Hepatocyte (in vitro differentiated cells): ENCODE data around the gene CDHR2. TPM values are rescaled to one million over a fixed set of nuclear protein-coding genes. Genes with fewer than 3 reads are reported as not detected.

Experiments
- DNase-seq: peaks from one replicate; pipeline ENCODE4 v3.0.0-alpha.2; 2016; ENCODE audit warnings: low spot score
- H2AFZ ChIP-seq: fragments of 200-600 bp; sonication (generic); 2 replicates; pipeline ENCODE4 v1.6.0; 2016; ENCODE audit warnings: antibody characterized with exemption, mild to moderate bottlenecking
- H3K27ac ChIP-seq: fragments of 200-600 bp; sonication (generic); 2 replicates; pipeline ENCODE4 v1.5.1; 2016; ENCODE audit warnings: mild to moderate bottlenecking
- H3K27me3 ChIP-seq: fragments of 200-600 bp; sonication (generic); 2 replicates; pipeline ENCODE4 v1.6.1; 2016
- H3K36me3 ChIP-seq: fragments of 200-600 bp; sonication (generic); replicated peaks from 2 replicates; pipeline ENCODE4 v1.5.1; 2016; ENCODE audit warnings: low read depth; ENCODE audit not compliant: insufficient read depth
- H3K4me1 ChIP-seq: fragments of 200-600 bp; sonication (generic); 2 replicates; pipeline ENCODE4 v1.5.1; 2016; ENCODE audit warnings: mild to moderate bottlenecking, moderate library complexity; ENCODE audit not compliant: insufficient read depth
- H3K4me2 ChIP-seq: fragments of 200-600 bp; sonication (generic); 2 replicates; pipeline ENCODE4 v1.6.0; 2016
- H3K4me3 ChIP-seq: fragments of 200-600 bp; sonication (generic); 2 replicates; pipeline ENCODE4 v1.5.1; 2016; ENCODE audit warnings: mild to moderate bottlenecking
- H3K79me2 ChIP-seq: fragments of 200-600 bp; sonication (generic); 2 replicates; pipeline ENCODE4 v1.6.0; 2017; ENCODE audit warnings: mild to moderate bottlenecking
- H3K9me2 ChIP-seq: fragments of 200-600 bp; sonication (generic); replicated peaks from 2 replicates; pipeline ENCODE4 v1.6.0; 2017; ENCODE audit warnings: mild to moderate bottlenecking; ENCODE audit not compliant: insufficient read depth
- H3K9me3 ChIP-seq: fragments of 200-600 bp; sonication (generic); 2 replicates; pipeline ENCODE4 v1.5.1; 2016; ENCODE audit warnings: low read depth, mild to moderate bottlenecking
- H4K20me1 ChIP-seq: fragments of 200-600 bp; sonication (generic); 2 replicates; pipeline ENCODE4 v1.6.0; 2016; ENCODE audit warnings: mild to moderate bottlenecking; ENCODE audit not compliant: insufficient read depth, poor library complexity, severe bottlenecking
- EZH2 ChIP-seq: fragments of 200-600 bp; sonication (generic); IDR thresholded peaks from 2 replicates; pipeline ENCODE4 v1.6.1; 2016; ENCODE audit warnings: antibody characterized with exemption, mild to moderate bottlenecking, borderline replicate concordance
- EZH2phosphoT487 ChIP-seq: fragments of 200-600 bp; sonication (generic); IDR thresholded peaks from one replicate; pipeline ENCODE4 v1.6.1; 2018; ENCODE audit warnings: antibody characterized with exemption, mild to moderate bottlenecking, low read depth, moderate library complexity; ENCODE audit not compliant: unreplicated experiment, severe bottlenecking
- WGBS: methylation state at CpG from one replicate; pipeline ENCODE4 v1.1.6; 2016; ENCODE audit warnings: low lambda C conversion rate; ENCODE audit errors: missing lambda C conversion rate; 5-methylcytosine and 5-hydroxymethylcytosine counted together
- microRNA-seq: library from miRNA; unstranded; fragments of <30 nt; microRNA quantifications from one replicate; pipeline ENCODE4, GENCODE V29; 2017
- polyA plus RNA-seq: library from polyadenylated mRNA; unstranded; fragments of >200 nt; fragmentation: Nextera tagmentation; extraction: Ambion mirVana; gene quantifications from 2 replicates; pipeline ENCODE4 v1.2.1, GENCODE V29; 2016
- small RNA-seq: library from RNA; depleted of rRNA; stranded (forward); fragments of <200 nt; gene quantifications from one replicate; pipeline ENCODE3, GENCODE V24; 2014
- total RNA-seq: library from RNA; depleted of rRNA; stranded (reverse); fragments of >200 nt; gene quantifications from 2 replicates; pipeline ENCODE4 v1.2.3, GENCODE V29; 2014
- TF ChIP-seq, protein P1 (sequence below): fragments of 200-600 bp; sonication (generic); IDR thresholded peaks from 2 replicates; pipeline ENCODE4 v1.5.1; 2016; ENCODE audit warnings: antibody characterized with exemption, mild to moderate bottlenecking; ENCODE audit not compliant: poor library complexity

The CDHR2 gene
- total and polyA plus RNA-seq, 2 experiments from 2014 or later, result 28.3 to 29.8 TPM

DNA sequence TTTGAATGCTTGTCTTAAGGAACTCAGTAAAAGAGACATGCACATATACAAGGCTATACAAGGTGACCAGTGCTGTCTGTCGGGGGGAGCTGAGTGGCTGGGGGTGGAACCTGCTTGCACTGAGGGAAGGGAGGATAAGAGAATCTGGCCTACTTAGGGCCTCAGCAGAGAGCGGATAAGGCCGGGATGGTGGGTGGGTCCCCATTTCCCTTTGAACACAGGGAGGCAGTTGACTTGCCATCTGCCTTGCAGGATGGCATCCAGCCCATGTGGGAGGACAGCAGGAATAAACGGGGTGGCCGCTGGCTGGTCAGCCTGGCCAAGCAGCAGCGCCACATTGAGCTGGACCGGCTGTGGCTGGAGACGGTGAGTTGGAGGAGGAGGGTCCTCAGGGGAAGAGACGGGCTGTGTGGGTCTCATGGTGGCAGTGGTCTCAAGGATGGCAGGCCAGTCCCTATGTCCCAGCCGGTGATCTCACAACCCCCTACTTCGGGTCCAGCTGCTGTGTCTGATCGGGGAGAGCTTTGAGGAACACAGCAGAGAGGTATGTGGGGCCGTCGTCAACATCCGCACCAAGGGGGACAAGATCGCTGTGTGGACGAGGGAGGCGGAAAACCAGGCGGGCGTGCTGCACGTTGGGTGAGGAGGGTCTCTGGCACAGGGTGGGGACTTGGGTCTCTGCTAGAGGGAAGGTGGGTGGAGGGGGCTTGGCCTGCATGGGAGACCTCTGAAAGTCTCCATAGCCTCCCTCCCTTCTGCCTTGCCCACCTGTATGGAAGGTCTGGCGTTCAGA lies 95.9 kb downstream of the CDHR2 start:
- 95% methylated on average over 22 of the region's 22 CpGs for WGBS
- Histone ChIP-seq H3K79me2 (peaks cover 18% of the 10 kb centered on the region), H3K27me3 (no peaks in the 10 kb centered on the region), H3K4me3 (no peak overlapping the region), H3K27ac (no peak overlapping the region), H3K4me2 (no peak overlapping the region), H3K36me3 (no peaks in the 10 kb centered on the region), H3K9me3 (no peaks in the 10 kb centered on the region), H3K9me2 (no peaks in the 10 kb centered on the region), H4K20me1 (no peaks in the 10 kb centered on the region), H2AFZ (no peak overlapping the region), H3K4me1 (peaks cover 9% of the 10 kb centered on the region)
- DNase-seq, result no peak
- TF ChIP-seq, protein P1, sequence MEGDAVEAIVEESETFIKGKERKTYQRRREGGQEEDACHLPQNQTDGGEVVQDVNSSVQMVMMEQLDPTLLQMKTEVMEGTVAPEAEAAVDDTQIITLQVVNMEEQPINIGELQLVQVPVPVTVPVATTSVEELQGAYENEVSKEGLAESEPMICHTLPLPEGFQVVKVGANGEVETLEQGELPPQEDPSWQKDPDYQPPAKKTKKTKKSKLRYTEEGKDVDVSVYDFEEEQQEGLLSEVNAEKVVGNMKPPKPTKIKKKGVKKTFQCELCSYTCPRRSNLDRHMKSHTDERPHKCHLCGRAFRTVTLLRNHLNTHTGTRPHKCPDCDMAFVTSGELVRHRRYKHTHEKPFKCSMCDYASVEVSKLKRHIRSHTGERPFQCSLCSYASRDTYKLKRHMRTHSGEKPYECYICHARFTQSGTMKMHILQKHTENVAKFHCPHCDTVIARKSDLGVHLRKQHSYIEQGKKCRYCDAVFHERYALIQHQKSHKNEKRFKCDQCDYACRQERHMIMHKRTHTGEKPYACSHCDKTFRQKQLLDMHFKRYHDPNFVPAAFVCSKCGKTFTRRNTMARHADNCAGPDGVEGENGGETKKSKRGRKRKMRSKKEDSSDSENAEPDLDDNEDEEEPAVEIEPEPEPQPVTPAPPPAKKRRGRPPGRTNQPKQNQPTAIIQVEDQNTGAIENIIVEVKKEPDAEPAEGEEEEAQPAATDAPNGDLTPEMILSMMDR, result no peak
- TF ChIP-seq EZH2 (no peak), EZH2phosphoT487 (no peak)

Small RNA genes within 50 kb of the gene (microRNA-seq; reads per million reads assigned to microRNA genes)
- not detected for gene MIR4281

Small RNA genes within 50 kb of the gene (small RNA-seq; reads per million reads assigned to genes)
- gene MIR4281, result not detected
- not detected for gene RF00019
- gene RN7SL684P, result not detected

Other genes with a start within 250 kb of the CDHR2 start
- 98.3 and 104 TPM in 2 replicates for gene KIAA1191, start 187.6 kb upstream of the CDHR2 start, total RNA-seq
- gene KIAA1191, start 187.6 kb upstream of the CDHR2 start, polyA plus RNA-seq, result 96.8 and 110 TPM in 2 replicates
- gene ARL10, start 183.9 kb upstream of the CDHR2 start, total RNA-seq, result 6.7 and 8.9 TPM in 2 replicates
- 2.5 and 4.4 TPM in 2 replicates for gene ARL10, start 183.9 kb upstream of the CDHR2 start, polyA plus RNA-seq
- gene NOP16, start 160.7 kb upstream of the CDHR2 start, total RNA-seq, result 22.9 and 25.6 TPM in 2 replicates
- 64.0 and 82.3 TPM in 2 replicates for gene NOP16, start 160.7 kb upstream of the CDHR2 start, polyA plus RNA-seq
- gene HIGD2A, start 160.6 kb upstream of the CDHR2 start, total RNA-seq, result 109 and 161 TPM in 2 replicates
- gene HIGD2A, start 160.6 kb upstream of the CDHR2 start, polyA plus RNA-seq, result 222 and 224 TPM in 2 replicates
- gene CLTB, start 132.8 kb upstream of the CDHR2 start, total RNA-seq, result 131 and 139 TPM in 2 replicates
- gene CLTB, start 132.8 kb upstream of the CDHR2 start, polyA plus RNA-seq, result 284 and 289 TPM in 2 replicates
- 63.1 and 66.4 TPM in 2 replicates for gene FAF2, start 101.0 kb upstream of the CDHR2 start, total RNA-seq
- gene FAF2, start 101.0 kb upstream of the CDHR2 start, polyA plus RNA-seq, result 43.0 and 47.3 TPM in 2 replicates
- 9.5 and 13.0 TPM in 2 replicates for gene RNF44, start 11.9 kb upstream of the CDHR2 start, total RNA-seq
- gene RNF44, start 11.9 kb upstream of the CDHR2 start, polyA plus RNA-seq, result 17.4 and 19.6 TPM in 2 replicates
- 1.4 and 1.6 TPM in 2 replicates for gene GPRIN1, start 60.8 kb downstream of the CDHR2 start, total RNA-seq
- 2.2 and 3.9 TPM in 2 replicates for gene GPRIN1, start 60.8 kb downstream of the CDHR2 start, polyA plus RNA-seq
- not detected in 2 replicates for gene SNCB, start 81.2 kb downstream of the CDHR2 start, total RNA-seq
- 0.57 TPM in 1 of 2 replicates, not detected in the other for gene SNCB, start 81.2 kb downstream of the CDHR2 start, polyA plus RNA-seq
- not detected in 2 replicates for gene EIF4E1B, start 81.3 kb downstream of the CDHR2 start, total RNA-seq
- not detected in 2 replicates for gene EIF4E1B, start 81.3 kb downstream of the CDHR2 start, polyA plus RNA-seq
- gene TSPAN17, start 98.1 kb downstream of the CDHR2 start, total RNA-seq, result 33.2 and 33.4 TPM in 2 replicates
- gene TSPAN17, start 98.1 kb downstream of the CDHR2 start, polyA plus RNA-seq, result 27.9 TPM in 2 replicates